ENCODE measurements around the gene THSD4. TPM values are rescaled to one million over a fixed set of nuclear protein-coding genes. Genes with fewer than 3 reads are reported as not detected.

Gene THSD4
- total RNA-seq, 2 experiments from 2014 or later = not detected

GRCh38 chr15:71334873-71335272 lies 219.6 kb downstream of the THSD4 start:
- no peaks in the 10 kb centered on the region for H3K27me3 Mint-ChIP-seq
- intact Hi-C loops (cut with DNase I, micrococcal nuclease) = no loop called here
- TF ChIP-seq CTCF (IDR thresholded peaks at IDR 0.05) = no peak
- no peak overlapping the region for H3K4me3 Mint-ChIP-seq
- Histone ChIP-seq H3K9me3 (ENCODE audit: control insufficient read depth in 1 of 2, insufficient read depth in 1 of 2, low read length in 2 of 2) (no peaks in the 10 kb centered on the region), H3K36me3 (ENCODE audit: insufficient read depth, low read length) (no peaks in the 10 kb centered on the region), H3K4me1 (ENCODE audit: insufficient read depth, low read length) (no peaks in the 10 kb centered on the region), H3K27ac (ENCODE audit: low read depth in 1 of 2, low read length in 2 of 2) (no peak overlapping the region), H3K27me3 (ENCODE audit: control insufficient read depth in 1 of 2, insufficient read depth in 2 of 2, low read length in 2 of 2) (no peaks in the 10 kb centered on the region), H3K4me3 (ENCODE audit: low read length) (no peak overlapping the region)
- POLR2A ChIA-PET = no interaction called here
- H3K4me1 Mint-ChIP-seq (ENCODE audit: low read depth) = no peaks in the 10 kb centered on the region
- ATAC-seq (ENCODE audit: poor library complexity) = no peak
- no peaks in the 10 kb centered on the region for H3K36me3 Mint-ChIP-seq (ENCODE audit: low read depth)
- DNase-seq = no peak
- H3K27ac Mint-ChIP-seq = no peak overlapping the region
- CTCF ChIA-PET = interaction anchor here (0.6 kb wide), 1 partner anchor 9 kb away, joined by 3 read pairs; no protein-coding TSS in a partner anchor
- no peaks in the 10 kb centered on the region for H3K9me3 Mint-ChIP-seq

- DNase-seq (no peak), ATAC-seq (ENCODE audit: poor library complexity) (no peak)
- Histone ChIP-seq H3K9me3 (ENCODE audit: control insufficient read depth in 1 of 2, insufficient read depth in 1 of 2, low read length in 2 of 2) (no peaks in the 10 kb centered on the region), H3K4me1 (ENCODE audit: insufficient read depth, low read length) (no peaks in the 10 kb centered on the region), H3K4me3 (ENCODE audit: low read length) (no peak overlapping the region), H3K36me3 (ENCODE audit: insufficient read depth, low read length) (no peaks in the 10 kb centered on the region), H3K27me3 (ENCODE audit: control insufficient read depth in 1 of 2, insufficient read depth in 2 of 2, low read length in 2 of 2) (no peaks in the 10 kb centered on the region), H3K27ac (ENCODE audit: low read depth in 1 of 2, low read length in 2 of 2) (no peak overlapping the region)
- H3K27me3 Mint-ChIP-seq = no peaks in the 10 kb centered on the region
- H3K9me3 Mint-ChIP-seq = no peaks in the 10 kb centered on the region
- H3K36me3 Mint-ChIP-seq (ENCODE audit: low read depth) = no peaks in the 10 kb centered on the region
- CTCF ChIA-PET = no interaction called here
- POLR2A ChIA-PET = no interaction called here
- H3K4me1 Mint-ChIP-seq (ENCODE audit: low read depth) = no peaks in the 10 kb centered on the region
- TF ChIP-seq CTCF (IDR thresholded peaks at IDR 0.05) = no peak
- no peak overlapping the region for H3K27ac Mint-ChIP-seq
- intact Hi-C loops (cut with DNase I, micrococcal nuclease) = no loop called here
- H3K4me3 Mint-ChIP-seq = no peak overlapping the region
Observed at GRCh38 chr15:71335591-71335990, 220.3 kb downstream of the THSD4 start.

- Mint-ChIP-seq H3K27me3 (peaks cover 3% of the 10 kb centered on the region), H3K4me1 (ENCODE audit: low read depth) (no peaks in the 10 kb centered on the region), H3K9me3 (no peaks in the 10 kb centered on the region), H3K36me3 (ENCODE audit: low read depth) (no peaks in the 10 kb centered on the region), H3K4me3 (no peak overlapping the region), H3K27ac (no peak overlapping the region)
- intact Hi-C loops (cut with DNase I, micrococcal nuclease) = no loop called here
- H3K4me3 ChIP-seq (ENCODE audit: low read length) = no peak overlapping the region
- TF ChIP-seq CTCF (IDR thresholded peaks at IDR 0.05) = no peak
- no peaks in the 10 kb centered on the region for H3K4me1 ChIP-seq (ENCODE audit: insufficient read depth, low read length)
- ChIA-PET POLR2A (no interaction called here), CTCF (no interaction called here)
- H3K27ac ChIP-seq (ENCODE audit: low read depth in 1 of 2, low read length in 2 of 2) = no peak overlapping the region
- ATAC-seq (ENCODE audit: poor library complexity) (no peak), DNase-seq (no peak)
- no peaks in the 10 kb centered on the region for H3K9me3 ChIP-seq (ENCODE audit: control insufficient read depth in 1 of 2, insufficient read depth in 1 of 2, low read length in 2 of 2)
- no peaks in the 10 kb centered on the region for H3K27me3 ChIP-seq (ENCODE audit: control insufficient read depth in 1 of 2, insufficient read depth in 2 of 2, low read length in 2 of 2)
- no peaks in the 10 kb centered on the region for H3K36me3 ChIP-seq (ENCODE audit: insufficient read depth, low read length)
Observed at GRCh38 chr15:71336671-71337070, 221.4 kb downstream of the THSD4 start.

All from CD4-positive, alpha-beta T cell (primary cell).